Heart left ventricle (tissue), 16 donors: ENCODE measurements around the gene TASP1. TPM values are rescaled to one million over a fixed set of nuclear protein-coding genes. Genes with fewer than 3 reads are reported as not detected.

ENCODE experiments used
- ATAC-seq, 4 donors: fragments of 200-7000 bp; cut with Tn5 transposase; one replicate each; pipeline ENCODE4 v1.9.1; 2020 to 2022; ENCODE audit warnings: moderate library complexity in 4 of 4, mild to moderate bottlenecking in 3 of 4, moderate number of reproducible peaks in 1 of 4
- DNase-seq, 5 donors: peaks; one replicate each; pipeline ENCODE4 v3.0.0-alpha.2; 2020
- H3K27ac ChIP-seq, 12 donors: fragments of 200-600 bp; sonication (generic) in 4 of 12; one replicate each; pipeline versions ENCODE4 v1.5.0 to v1.8.0; 2016 to 2022; ENCODE audit warnings: mild to moderate bottlenecking in 2 of 12
- H3K27me3 ChIP-seq, 9 donors: fragments of 200-600 bp; sonication (generic) in 2 of 9; one replicate each; pipeline versions ENCODE4 v1.5.1 to v1.8.0; 2016 to 2022; ENCODE audit warnings: mild to moderate bottlenecking in 3 of 9
- H3K36me3 ChIP-seq, 9 donors: fragments of 200-600 bp; sonication (generic) in 2 of 9; one replicate each; pipeline versions ENCODE4 v1.5.0 to v1.8.0; 2018 to 2022; ENCODE audit warnings: mild to moderate bottlenecking in 2 of 9
- H3K4me1 ChIP-seq, 12 donors: fragments of 200-600 bp; sonication (generic) in 4 of 12; one replicate each; pipeline versions ENCODE4 v1.5.0 to v1.8.0; 2016 to 2022; ENCODE audit warnings: mild to moderate bottlenecking in 3 of 12
- H3K4me3 ChIP-seq, 12 donors: fragments of 200-600 bp; sonication (generic) in 4 of 12; one replicate each; pipeline versions ENCODE4 v1.5.0 to v1.8.0; 2017 to 2022; ENCODE audit warnings: mild to moderate bottlenecking in 9 of 12, moderate library complexity in 4 of 12
- H3K9me3 ChIP-seq, 12 donors: fragments of 200-600 bp; sonication (generic) in 4 of 12; one replicate each; pipeline versions ENCODE4 v1.5.0 to v1.8.0; 2016 to 2022; ENCODE audit warnings: mild to moderate bottlenecking in 1 of 12
- POLR2A ChIP-seq, 2 donors: fragments of 450-650 bp; IDR thresholded peaks; one replicate each; pipeline ENCODE4 v1.6.1; 2017; ENCODE audit warnings: antibody characterized with exemption in 2 of 2, mild to moderate bottlenecking in 2 of 2, moderate library complexity in 2 of 2
- WGBS, 4 donors: extraction: QIAGEN DNeasy Blood & Tissue Kit in 2 of 4; methylation state at CpG; one replicate each; pipeline versions ENCODE4 v1.1.5 to v1.1.7; 2013 to 2018; 5-methylcytosine and 5-hydroxymethylcytosine counted together
- intact Hi-C, 10 donors: fragments of 100-400 bp; cut with DNase I; formaldehyde crosslinking; loops; one replicate each; pipeline versions ENCODE4 v1.11.1 to v1.14.2; 2022
- polyA plus RNA-seq, 2 donors: library from polyadenylated mRNA; stranded (reverse); fragments of 200-250 nt; gene quantifications; one replicate each; pipeline ENCODE4 v1.2.3, GENCODE V29; 2013
- total RNA-seq, 9 donors: library from RNA; depleted of rRNA in 2 of 9; stranded (reverse); fragments of >200 nt in 2 of 9; fragmentation: NEBNext Ultra II Directional in 3 of 9; extraction: Animal tissue kit (Norgen Biotek cat#: 25700) in 3 of 9; gene quantifications; one replicate each; pipeline versions ENCODE4 v1.1.0 to v1.2.4, GENCODE V29; 2016 to 2023
- TF ChIP-seq, protein P1 (sequence below), 12 donors: fragments of 200-600 bp; sonication (generic) in 4 of 12; IDR thresholded peaks; one replicate each; pipeline versions ENCODE4 v1.5.0 to v1.8.0; 2018 to 2022; ENCODE audit warnings: antibody characterized with exemption in 12 of 12, mild to moderate bottlenecking in 5 of 12
- donor health status: ischemic (EF 13 %, LVEDD 7.1; RV severe dilation, severe dysfunction).
- donor health status: healthy with polysubstance abuse.
- donor health status: DM: no; HTN: yes; CAD: no.
- donor health status: DM: no; HTN: no; CAD: no.
- donor health status: ischemic (EF 25% LVEDD 6.9; RV normal size, moderate dysfunction).
- donor health status: ischemic (EF 25% LVEDD 5.7; RV mildly dilated, moderate dysfunction).
- donor health status: healthy.
- donor health status: DM: yes; HTN: yes; CAD: no.
- donor health status: ischemic (EF 35%, LVEDD 5.7; RV mildly dilated, moderate dysfunction).
- donor health status: nonischemic (EF 11% LVEDD 7.7; RV severe dilation, severe dysfunction).
- donor health status: DM: yes; HTN: yes; CAD: no.
- donor health status: PGD.
- donor health status: ischemic (EF 29% LVEDD 5.4; RV normal size, mild dysfunction).
- donor health status: nonischemic (EF 23%, LVEDD 6.1; RV moderate dilation, normal function).

The TASP1 gene
- total and polyA plus RNA-seq, 11 donors = 1.6 to 8.6 (median 5.3) TPM

GRCh38 chr20:13401596-13401995 lies 237.1 kb downstream of the TASP1 start:
- intact Hi-C loops = no loop called here
- H3K27me3 ChIP-seq = no peaks in the 10 kb centered on the region
- H3K36me3 ChIP-seq = no peaks in the 10 kb centered on the region
- TF ChIP-seq, protein P1, sequence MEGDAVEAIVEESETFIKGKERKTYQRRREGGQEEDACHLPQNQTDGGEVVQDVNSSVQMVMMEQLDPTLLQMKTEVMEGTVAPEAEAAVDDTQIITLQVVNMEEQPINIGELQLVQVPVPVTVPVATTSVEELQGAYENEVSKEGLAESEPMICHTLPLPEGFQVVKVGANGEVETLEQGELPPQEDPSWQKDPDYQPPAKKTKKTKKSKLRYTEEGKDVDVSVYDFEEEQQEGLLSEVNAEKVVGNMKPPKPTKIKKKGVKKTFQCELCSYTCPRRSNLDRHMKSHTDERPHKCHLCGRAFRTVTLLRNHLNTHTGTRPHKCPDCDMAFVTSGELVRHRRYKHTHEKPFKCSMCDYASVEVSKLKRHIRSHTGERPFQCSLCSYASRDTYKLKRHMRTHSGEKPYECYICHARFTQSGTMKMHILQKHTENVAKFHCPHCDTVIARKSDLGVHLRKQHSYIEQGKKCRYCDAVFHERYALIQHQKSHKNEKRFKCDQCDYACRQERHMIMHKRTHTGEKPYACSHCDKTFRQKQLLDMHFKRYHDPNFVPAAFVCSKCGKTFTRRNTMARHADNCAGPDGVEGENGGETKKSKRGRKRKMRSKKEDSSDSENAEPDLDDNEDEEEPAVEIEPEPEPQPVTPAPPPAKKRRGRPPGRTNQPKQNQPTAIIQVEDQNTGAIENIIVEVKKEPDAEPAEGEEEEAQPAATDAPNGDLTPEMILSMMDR (IDR thresholded peaks at IDR 0.05) = no peak
- TF ChIP-seq POLR2A (IDR thresholded peaks at IDR 0.05) = no peak
- H3K9me3 ChIP-seq = no peaks in the 10 kb centered on the region
- no peak overlapping the region for H3K4me3 ChIP-seq
- no peak for ATAC-seq
- H3K4me1 ChIP-seq = peaks cover 0 to 8% (median 0%) of the 10 kb centered on the region in 12 donors
- DNase-seq = no peak
- no peak overlapping the region for H3K27ac ChIP-seq
- 87 to 100% (median 93%) methylated on average over 1 of the region's 1 CpG for WGBS, 4 donors

DNA sequence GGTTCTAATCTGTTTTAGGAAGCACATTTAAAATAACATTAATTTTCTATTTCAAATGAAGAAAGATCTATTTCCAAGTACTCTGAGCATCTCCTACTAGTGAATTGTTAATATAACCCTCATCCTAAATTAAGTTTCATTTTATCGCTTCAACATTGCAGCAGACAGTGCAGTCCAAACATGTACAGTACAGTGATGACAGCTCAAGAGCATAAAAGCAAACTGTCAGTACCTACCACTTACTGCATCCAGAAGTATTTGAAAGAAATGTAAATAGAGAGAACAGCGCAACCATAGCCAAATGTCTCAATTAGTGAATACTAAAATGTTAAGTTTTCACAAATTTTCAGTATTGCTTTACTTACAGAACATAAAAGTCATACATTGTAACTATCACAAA lies 238.3 kb downstream of the TASP1 start:
- H3K27ac ChIP-seq = no peak overlapping the region
- no peaks in the 10 kb centered on the region for H3K9me3 ChIP-seq
- no peaks in the 10 kb centered on the region for H3K27me3 ChIP-seq
- ATAC-seq = peak in 1 of 4 donors; percentile 48
- no peak for DNase-seq
- H3K4me1 ChIP-seq = peaks cover 0 to 11% (median 0%) of the 10 kb centered on the region in 12 donors
- 56 to 72% (median 66%) methylated on average over 2 of the region's 2 CpGs for WGBS, 4 donors
- no peaks in the 10 kb centered on the region for H3K36me3 ChIP-seq
- intact Hi-C loops = no loop called here
- H3K4me3 ChIP-seq = no peak overlapping the region
- no peak for TF ChIP-seq POLR2A (IDR thresholded peaks at IDR 0.05)
- TF ChIP-seq, protein P1 (IDR thresholded peaks at IDR 0.05) = no peak

DNA sequence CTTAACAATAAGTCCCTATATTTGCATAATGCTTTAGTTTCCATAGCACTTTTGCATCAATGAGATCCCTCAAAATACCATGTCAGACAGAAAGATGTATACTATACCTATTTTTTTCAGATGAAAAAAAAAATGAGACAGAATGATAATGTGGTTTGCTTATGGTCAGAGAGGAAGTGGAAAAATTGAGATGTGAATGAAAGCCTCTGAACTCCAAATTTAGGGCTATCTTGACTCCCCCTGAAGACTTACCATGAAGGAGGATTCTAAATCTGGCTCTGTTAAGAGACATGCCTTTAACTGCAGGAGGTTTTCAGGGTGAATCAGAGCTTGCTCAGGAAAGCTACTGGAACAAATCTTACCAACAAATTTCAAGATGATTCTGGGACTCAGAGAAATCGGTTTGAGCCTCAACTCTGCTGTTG lies 241.4 kb downstream of the TASP1 start:
- H3K27me3 ChIP-seq = no peaks in the 10 kb centered on the region
- no peak for ATAC-seq
- peak overlapping the region in 1 of 12 donors; percentile 39 for H3K27ac ChIP-seq
- H3K4me1 ChIP-seq = peaks cover 0 to 6% (median 0%) of the 10 kb centered on the region in 12 donors
- no peaks in the 10 kb centered on the region for H3K9me3 ChIP-seq
- intact Hi-C loops = no loop called here
- WGBS, 4 donors = 83 to 96% (median 91%) methylated on average over 1 of the region's 1 CpG
- TF ChIP-seq, protein P1 (IDR thresholded peaks at IDR 0.05) = no peak
- TF ChIP-seq POLR2A (IDR thresholded peaks at IDR 0.05) = no peak
- no peaks in the 10 kb centered on the region for H3K36me3 ChIP-seq
- no peak overlapping the region for H3K4me3 ChIP-seq
- no peak for DNase-seq

DNA sequence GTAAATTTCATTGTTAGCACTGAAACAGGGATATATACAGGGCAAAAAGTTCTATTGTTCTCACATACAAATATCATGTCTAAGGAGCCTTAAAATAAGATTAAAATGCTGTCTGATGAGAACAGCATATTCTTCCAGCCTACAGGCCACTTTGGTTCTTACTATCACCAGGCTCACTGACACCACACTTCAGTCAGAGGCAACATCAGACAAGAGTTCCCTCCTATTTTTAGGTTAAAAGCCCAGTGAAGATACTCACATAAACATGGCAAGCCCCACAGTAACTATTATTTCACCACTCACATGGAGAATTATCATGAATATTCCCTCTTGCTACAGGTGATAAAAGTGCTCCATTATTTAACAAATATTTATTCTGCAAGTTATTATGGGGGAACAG lies 241.9 kb downstream of the TASP1 start:
- no peaks in the 10 kb centered on the region for H3K27me3 ChIP-seq
- TF ChIP-seq POLR2A (IDR thresholded peaks at IDR 0.05) = no peak
- TF ChIP-seq, protein P1 (IDR thresholded peaks at IDR 0.05) = no peak
- H3K27ac ChIP-seq = no peak overlapping the region
- H3K4me1 ChIP-seq = peaks cover 0 to 6% (median 0%) of the 10 kb centered on the region in 12 donors
- intact Hi-C loops = no loop called here
- H3K4me3 ChIP-seq = no peak overlapping the region
- no peaks in the 10 kb centered on the region for H3K9me3 ChIP-seq
- ATAC-seq = peak in 1 of 4 donors; percentile 48
- no peaks in the 10 kb centered on the region for H3K36me3 ChIP-seq
- no peak for DNase-seq
